GM12892 (cell line): ENCODE measurements around the gene ANXA5.

ENCODE experiments used
- POLR2A ChIP-seq: IDR thresholded peaks from 2 replicates; pipeline ENCODE4 v1.6.1; 2011; ENCODE audit warnings: low read depth, low read length, control low read depth
- POLR2AphosphoS5 ChIP-seq: IDR thresholded peaks from 2 replicates; pipeline ENCODE4 v1.6.1; 2011; ENCODE audit warnings: low read depth, low read length, control low read depth
- TAF1 ChIP-seq: IDR thresholded peaks from 2 replicates; pipeline ENCODE4 v1.6.1; 2011; ENCODE audit warnings: low read depth, mild to moderate bottlenecking, control low read depth, low read length, borderline replicate concordance

GRCh38 chr4:121701263-121701662 lies 4.5 kb upstream of the ANXA5 start:
- TF ChIP-seq TAF1 (no peak), POLR2AphosphoS5 (no peak), POLR2A (no peak)
